NB4 (cell line): Measurements from ENCODE around the gene WSCD1.

Experiments
- CTCF ChIP-seq: IDR thresholded peaks from one replicate; pipeline ENCODE4 v1.5.1; 2012; ENCODE audit warnings: low read depth, low read length
- MYC ChIP-seq: IDR thresholded peaks from 2 replicates; pipeline ENCODE4 v1.6.1; 2011; ENCODE audit warnings: low read depth, low read length
- POLR2A ChIP-seq: IDR thresholded peaks from 2 replicates; pipeline ENCODE4 v1.6.1; 2011; ENCODE audit warnings: mild to moderate bottlenecking; ENCODE audit not compliant: insufficient read length; ENCODE audit errors: extremely low read depth

GRCh38 chr17:6134721-6135120 is 64.5 kb downstream of the WSCD1 start:
- no peak for TF ChIP-seq CTCF
- TF ChIP-seq POLR2A = no peak
- TF ChIP-seq MYC = no peak
